MCF 10A (cell line): Measurements from ENCODE around the gene RWDD1. TPM values are rescaled to one million over a fixed set of nuclear protein-coding genes. Genes with fewer than 3 reads are reported as not detected.

Source experiments
- BruUV-seq: library from RNA; stranded (reverse); fragments of 400-500 nt; replicated peaks from 2 replicates; lab custom pipeline; 2021; lab: Mats Ljungman, UMichigan
- CTCF ChIA-PET: fragments of 300-600 bp; sonication (Branson Sonifier 250); formaldehyde crosslinking; extraction: SDS; loops from one replicate; lab custom pipeline; 2021; ENCODE audit warnings: antibody characterized with exemption, inconsistent platforms; lab: Yijun Ruan, JAX
- POLR2A ChIA-PET: fragments of 300-600, 350-650 bp; sonication (Branson Sonifier 250); formaldehyde crosslinking; extraction: SDS; loops from one replicate; lab custom pipeline; 2020; ENCODE audit warnings: antibody characterized with exemption, inconsistent platforms; lab: Yijun Ruan, JAX
- DNase-seq: peaks from one replicate; pipeline ENCODE4 v3.0.0-alpha.2; 2018; ENCODE audit not compliant: unreplicated experiment
- H3K27ac Mint-ChIP-seq: one replicate; pipeline ENCODE4 v1.8.0; 2022; ENCODE audit warnings: mild to moderate bottlenecking, low read depth, mixed read lengths; ENCODE audit not compliant: unreplicated experiment
- H3K27me3 Mint-ChIP-seq: one replicate; pipeline ENCODE4 v1.8.0; 2022; ENCODE audit warnings: mixed read lengths; ENCODE audit not compliant: insufficient read depth, unreplicated experiment
- H3K36me3 Mint-ChIP-seq: one replicate; pipeline ENCODE4 v1.8.0; 2022; ENCODE audit warnings: mild to moderate bottlenecking, moderate library complexity, mixed read lengths; ENCODE audit not compliant: insufficient read depth, unreplicated experiment
- H3K4me1 Mint-ChIP-seq: one replicate; pipeline ENCODE4 v1.8.0; 2022; ENCODE audit warnings: mixed read lengths; ENCODE audit not compliant: insufficient read depth, unreplicated experiment
- H3K4me3 Mint-ChIP-seq: one replicate; pipeline ENCODE4 v1.8.0; 2022; ENCODE audit warnings: mild to moderate bottlenecking, moderate library complexity, mixed read lengths; ENCODE audit not compliant: unreplicated experiment
- H3K9me3 Mint-ChIP-seq: one replicate; pipeline ENCODE4 v1.8.0; 2022; ENCODE audit warnings: mixed read lengths; ENCODE audit not compliant: unreplicated experiment
- CTCF ChIP-seq: fragments of 200-600 bp; IDR thresholded peaks from one replicate; pipeline ENCODE4 v1.8.0; 2022; ENCODE audit warnings: antibody characterized with exemption, mild to moderate bottlenecking; ENCODE audit not compliant: unreplicated experiment
- intact Hi-C: fragments of 100-400 bp; cut with micrococcal nuclease; formaldehyde crosslinking; loops from 2 replicates; pipeline ENCODE4 v1.14.1; 2022
- total RNA-seq: library from RNA; stranded (reverse); gene quantifications from 2 replicates; pipeline ENCODE4 v1.2.3, GENCODE V29; 2022

RWDD1 gene
- total RNA-seq, 1 experiment from 2014 or later: 57.2 TPM

- H3K4me1 Mint-ChIP-seq: peaks cover 15% of the 10 kb centered on the region
- peaks cover 53% of the 10 kb centered on the region for H3K36me3 Mint-ChIP-seq
- H3K4me3 Mint-ChIP-seq: no peak overlapping the region
- CTCF ChIA-PET: no interaction called here
- H3K27me3 Mint-ChIP-seq: no peaks in the 10 kb centered on the region
- intact Hi-C loops: loop anchor here (10.0 kb wide), 1 partner anchor 464 kb away; no protein-coding TSS in a partner anchor
- H3K9me3 Mint-ChIP-seq: no peaks in the 10 kb centered on the region
- H3K27ac Mint-ChIP-seq: no peak overlapping the region
- TF ChIP-seq CTCF: no peak
- no peak for DNase-seq
- BruUV-seq: no TSS peak
- POLR2A ChIA-PET: no interaction called here
Measured at GRCh38 chr6:116578335-116578734, 7.0 kb downstream of the RWDD1 start.

- BruUV-seq: no TSS peak
- H3K4me3 Mint-ChIP-seq: no peak overlapping the region
- peaks cover 12% of the 10 kb centered on the region for H3K4me1 Mint-ChIP-seq
- CTCF ChIA-PET: interaction anchor here (0.6 kb wide), 1 partner anchor 18 kb away, joined by 3 read pairs; no protein-coding TSS in a partner anchor
- peaks cover 58% of the 10 kb centered on the region for H3K36me3 Mint-ChIP-seq
- H3K27me3 Mint-ChIP-seq: no peaks in the 10 kb centered on the region
- no peak for DNase-seq
- POLR2A ChIA-PET: interaction anchor here (0.7 to 2.0 kb wide), 2 partner anchors 10 to 300 kb away, joined by 3 to 8 read pairs; partner anchors contain the start of gene TSPYL1
- H3K9me3 Mint-ChIP-seq: no peaks in the 10 kb centered on the region
- intact Hi-C loops: loop anchor here (10.0 kb wide), 1 partner anchor 464 kb away; no protein-coding TSS in a partner anchor
- TF ChIP-seq CTCF: no peak
- no peak overlapping the region for H3K27ac Mint-ChIP-seq
Measured at GRCh38 chr6:116579143-116579542, 7.8 kb downstream of the RWDD1 start.

GRCh38 chr6:116580198-116580597 lies 8.9 kb downstream of the RWDD1 start:
- intact Hi-C loops: no loop called here
- no peaks in the 10 kb centered on the region for H3K27me3 Mint-ChIP-seq
- H3K4me3 Mint-ChIP-seq: no peak overlapping the region
- POLR2A ChIA-PET: interaction anchor here (0.6 to 4.6 kb wide), 5 partner anchors 8 to 480 kb away, joined by 3 to 35 read pairs (median 4); partner anchors contain the start of genes NT5DC1, RSPH4A, RWDD1 and TSPYL1
- no TSS peak for BruUV-seq
- no peak for DNase-seq
- no peak overlapping the region for H3K27ac Mint-ChIP-seq
- no peaks in the 10 kb centered on the region for H3K9me3 Mint-ChIP-seq
- H3K4me1 Mint-ChIP-seq: peaks cover 6% of the 10 kb centered on the region
- peaks cover 62% of the 10 kb centered on the region for H3K36me3 Mint-ChIP-seq
- no peak for TF ChIP-seq CTCF
- CTCF ChIA-PET: interaction anchor here (1.0 kb wide), 2 partner anchors 8 to 292 kb away, joined by 3 read pairs; no protein-coding TSS in a partner anchor

GRCh38 chr6:116586276-116586675 lies 15.0 kb downstream of the RWDD1 start:
- Mint-ChIP-seq H3K4me3 (no peak overlapping the region), H3K27ac (no peak overlapping the region), H3K27me3 (no peaks in the 10 kb centered on the region), H3K36me3 (peaks cover 71% of the 10 kb centered on the region), H3K4me1 (no peaks in the 10 kb centered on the region), H3K9me3 (no peaks in the 10 kb centered on the region)
- intact Hi-C loops: no loop called here
- no peak for TF ChIP-seq CTCF
- CTCF ChIA-PET: no interaction called here
- no peak for DNase-seq
- POLR2A ChIA-PET: no interaction called here
- no TSS peak for BruUV-seq
